ENCODE measurements around the gene RHOD.

RHOD gene

DNA sequence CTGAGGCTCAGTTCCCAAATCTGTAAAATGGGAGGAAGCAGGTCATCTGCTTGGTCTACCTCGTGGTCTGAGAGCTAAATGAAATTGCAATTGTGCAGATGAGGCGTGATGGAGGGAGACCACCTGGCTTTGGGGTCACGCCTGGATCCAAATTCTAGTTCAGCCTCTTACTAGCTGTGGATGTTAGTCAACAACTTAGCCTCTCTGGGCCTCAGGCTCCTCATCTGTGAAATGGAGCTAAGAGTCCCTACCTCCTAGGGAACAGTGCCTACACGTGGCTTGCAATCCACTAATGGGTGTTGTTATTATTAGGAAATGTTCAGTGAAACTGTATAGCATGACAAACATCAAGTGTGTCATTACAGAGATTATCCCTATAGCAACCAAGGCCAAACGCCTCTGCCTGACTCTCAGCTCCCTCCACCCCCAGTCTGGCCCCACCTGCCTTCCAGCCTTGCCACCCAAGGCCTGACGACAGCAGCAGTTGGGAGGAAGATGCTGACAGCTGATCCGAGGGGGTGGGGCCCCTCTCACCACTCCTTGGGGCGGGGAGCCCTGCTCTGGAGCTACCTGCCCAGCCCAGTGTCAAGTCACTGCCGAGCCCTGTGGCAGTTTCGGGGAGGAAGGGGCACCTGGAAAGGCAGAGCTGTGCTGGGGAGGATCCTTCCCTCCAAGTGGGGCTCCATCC lies 1.7 kb upstream of the RHOD start:
- no peak for DNase-seq (ENCODE audit: low spot score in 2 of 2)
- Mint-ChIP-seq H3K27me3 (no peaks in the 10 kb centered on the region), H3K9me3 (no peaks in the 10 kb centered on the region), H3K36me3 (ENCODE audit: insufficient read depth) (peaks cover 6% of the 10 kb centered on the region), H3K27ac (ENCODE audit: low read depth) (no peak overlapping the region), H3K4me3 (no peak overlapping the region), H3K4me1 (peaks cover 8% of the 10 kb centered on the region)
- ATAC-seq (replicated peaks; ENCODE audit: extremely low read depth, poor library complexity, severe bottlenecking): no peak

- no peak for ATAC-seq (replicated peaks; ENCODE audit: extremely low read depth, poor library complexity, severe bottlenecking)
- Mint-ChIP-seq H3K27ac (ENCODE audit: low read depth) (no peak overlapping the region), H3K36me3 (ENCODE audit: insufficient read depth) (peaks cover 6% of the 10 kb centered on the region), H3K4me3 (no peak overlapping the region), H3K27me3 (no peaks in the 10 kb centered on the region), H3K4me1 (peaks cover 8% of the 10 kb centered on the region), H3K9me3 (no peaks in the 10 kb centered on the region)
- no peak for DNase-seq (ENCODE audit: low spot score in 2 of 2)
Observed at GRCh38 chr11:67055812-67056211, 835 bp upstream of the RHOD start.

GRCh38 chr11:67057205-67057672 lies 592 bp downstream of the RHOD start:
- no peak for DNase-seq (ENCODE audit: low spot score in 2 of 2)
- Mint-ChIP-seq H3K36me3 (ENCODE audit: insufficient read depth) (peaks cover 3% of the 10 kb centered on the region), H3K4me3 (peak overlapping the region; percentile 25), H3K27me3 (no peaks in the 10 kb centered on the region), H3K4me1 (peaks cover 8% of the 10 kb centered on the region), H3K9me3 (no peaks in the 10 kb centered on the region), H3K27ac (ENCODE audit: low read depth) (no peak overlapping the region)
- no peak for ATAC-seq (replicated peaks; ENCODE audit: extremely low read depth, poor library complexity, severe bottlenecking)

- Mint-ChIP-seq H3K27me3 (no peaks in the 10 kb centered on the region), H3K27ac (ENCODE audit: low read depth) (no peak overlapping the region), H3K36me3 (ENCODE audit: insufficient read depth) (peaks cover 3% of the 10 kb centered on the region), H3K4me3 (no peak overlapping the region), H3K4me1 (peaks cover 8% of the 10 kb centered on the region), H3K9me3 (no peaks in the 10 kb centered on the region)
- no peak for ATAC-seq (replicated peaks; ENCODE audit: extremely low read depth, poor library complexity, severe bottlenecking)
- DNase-seq (ENCODE audit: low spot score in 2 of 2): no peak
Observed at GRCh38 chr11:67058506-67058905, 1.9 kb downstream of the RHOD start.

- Mint-ChIP-seq H3K27ac (ENCODE audit: low read depth) (no peak overlapping the region), H3K27me3 (no peaks in the 10 kb centered on the region), H3K9me3 (no peaks in the 10 kb centered on the region), H3K4me1 (peaks cover 8% of the 10 kb centered on the region), H3K4me3 (no peak overlapping the region), H3K36me3 (ENCODE audit: insufficient read depth) (peaks cover 2% of the 10 kb centered on the region)
- ATAC-seq (replicated peaks; ENCODE audit: extremely low read depth, poor library complexity, severe bottlenecking) (no peak), DNase-seq (ENCODE audit: low spot score in 2 of 2) (no peak)
Observed at GRCh38 chr11:67059671-67060070, 3.0 kb downstream of the RHOD start.

DNA sequence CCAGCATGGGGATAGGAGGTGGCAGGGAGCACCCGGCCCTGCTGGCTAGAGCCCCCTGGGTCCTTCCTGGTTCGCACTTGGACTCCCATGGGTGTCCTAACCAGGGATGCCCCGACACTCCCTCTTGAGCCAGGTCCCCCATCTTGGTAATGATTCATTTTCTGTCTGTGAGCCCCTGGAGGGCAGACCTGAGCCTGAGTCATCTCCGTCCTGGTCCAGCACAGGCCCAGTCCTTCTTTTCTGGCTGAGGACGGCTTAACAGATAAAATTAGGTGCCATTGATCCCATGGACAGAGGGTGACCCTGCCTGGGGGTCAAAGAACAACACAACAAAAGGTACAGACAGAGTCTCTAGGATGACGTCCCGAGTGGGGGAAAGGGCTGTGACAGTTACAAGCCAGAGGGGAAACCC lies 3.5 kb downstream of the RHOD start:
- no peaks in the 10 kb centered on the region for H3K27me3 Mint-ChIP-seq

DNA sequence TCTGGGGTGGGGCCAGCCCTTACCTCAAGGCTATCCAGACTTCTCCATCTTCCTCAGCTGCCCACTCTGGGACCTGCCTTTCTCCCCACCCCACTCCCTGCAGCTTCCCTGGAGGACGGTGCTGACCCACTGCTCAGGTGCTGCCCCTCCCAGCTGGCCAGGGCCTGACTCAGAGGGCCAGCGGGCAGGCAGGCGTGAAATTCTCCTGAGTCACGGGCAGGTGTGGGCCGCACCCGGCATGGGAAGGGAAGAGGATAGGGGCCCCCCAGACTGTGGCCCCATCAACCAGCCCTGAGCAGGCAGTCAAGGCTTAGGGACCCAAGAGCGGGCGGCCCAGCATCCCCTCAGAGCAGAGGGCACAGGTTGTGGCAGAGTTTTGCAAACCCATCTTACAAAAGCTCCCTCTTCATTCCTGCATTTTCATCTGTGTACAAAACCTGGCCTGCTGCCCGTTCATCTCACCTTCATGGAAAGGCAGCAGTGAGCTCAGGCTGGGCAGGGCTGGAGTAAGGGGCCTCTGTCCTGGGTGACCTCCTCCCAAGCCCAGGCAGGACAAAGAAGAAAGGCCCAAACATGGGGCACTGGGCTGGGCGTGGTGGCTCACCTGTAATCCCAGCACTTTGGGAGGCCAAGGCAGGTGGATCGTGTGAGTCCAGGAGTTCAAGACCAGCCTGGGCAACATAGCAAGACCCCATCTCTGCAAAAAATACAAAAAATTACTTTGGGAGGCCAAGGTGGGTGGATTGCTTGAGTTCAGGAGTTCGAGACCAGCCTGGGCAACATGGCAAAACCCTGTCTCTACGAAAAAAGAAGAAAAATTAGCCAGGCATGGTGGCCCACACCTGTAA lies 6.1 kb downstream of the RHOD start:
- H3K27ac Mint-ChIP-seq (ENCODE audit: low read depth): no peak overlapping the region

More for the DNA sequence above, 3.5 kb downstream of the RHOD start:
- Mint-ChIP-seq H3K9me3 (no peaks in the 10 kb centered on the region), H3K4me1 (peaks cover 8% of the 10 kb centered on the region), H3K27ac (ENCODE audit: low read depth) (no peak overlapping the region), H3K4me3 (no peak overlapping the region), H3K36me3 (ENCODE audit: insufficient read depth) (peaks cover 1% of the 10 kb centered on the region)
- ATAC-seq (replicated peaks; ENCODE audit: extremely low read depth, poor library complexity, severe bottlenecking) (no peak), DNase-seq (ENCODE audit: low spot score in 2 of 2) (no peak)

DNA sequence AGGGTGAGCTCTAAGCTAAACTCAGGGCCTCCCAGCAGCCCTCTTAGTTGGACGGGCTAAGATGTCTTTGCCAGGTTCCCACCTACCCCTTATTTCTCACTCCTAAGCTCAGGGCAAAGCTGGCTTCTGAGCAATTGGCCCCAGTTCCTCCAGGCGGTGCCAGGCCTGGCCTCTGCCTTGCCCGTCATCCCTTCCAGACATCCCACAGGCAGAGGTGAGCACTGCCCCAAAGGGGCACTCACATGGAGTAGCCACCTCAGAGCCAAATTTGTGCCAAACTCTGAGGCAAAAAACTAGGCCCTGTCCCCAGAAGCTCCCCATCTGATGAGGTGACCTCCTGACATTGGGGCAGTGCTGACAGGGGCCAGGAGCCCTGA lies 9.7 kb downstream of the RHOD start:
- no peaks in the 10 kb centered on the region for H3K4me1 Mint-ChIP-seq
- no peaks in the 10 kb centered on the region for H3K9me3 Mint-ChIP-seq
- H3K36me3 Mint-ChIP-seq (ENCODE audit: insufficient read depth): peaks cover 2% of the 10 kb centered on the region
- H3K4me3 Mint-ChIP-seq: no peak overlapping the region
- ATAC-seq (replicated peaks; ENCODE audit: extremely low read depth, poor library complexity, severe bottlenecking) (no peak), DNase-seq (ENCODE audit: low spot score in 2 of 2) (no peak)
- no peak overlapping the region for H3K27ac Mint-ChIP-seq (ENCODE audit: low read depth)
- H3K27me3 Mint-ChIP-seq: no peaks in the 10 kb centered on the region

More for the DNA sequence above, 6.1 kb downstream of the RHOD start:
- H3K4me1 Mint-ChIP-seq: no peaks in the 10 kb centered on the region
- H3K9me3 Mint-ChIP-seq: no peaks in the 10 kb centered on the region
- H3K27me3 Mint-ChIP-seq: no peaks in the 10 kb centered on the region
- ATAC-seq (replicated peaks; ENCODE audit: extremely low read depth, poor library complexity, severe bottlenecking) (no peak), DNase-seq (ENCODE audit: low spot score in 2 of 2) (no peak)
- no peak overlapping the region for H3K4me3 Mint-ChIP-seq
- peaks cover 2% of the 10 kb centered on the region for H3K36me3 Mint-ChIP-seq (ENCODE audit: insufficient read depth)

DNA sequence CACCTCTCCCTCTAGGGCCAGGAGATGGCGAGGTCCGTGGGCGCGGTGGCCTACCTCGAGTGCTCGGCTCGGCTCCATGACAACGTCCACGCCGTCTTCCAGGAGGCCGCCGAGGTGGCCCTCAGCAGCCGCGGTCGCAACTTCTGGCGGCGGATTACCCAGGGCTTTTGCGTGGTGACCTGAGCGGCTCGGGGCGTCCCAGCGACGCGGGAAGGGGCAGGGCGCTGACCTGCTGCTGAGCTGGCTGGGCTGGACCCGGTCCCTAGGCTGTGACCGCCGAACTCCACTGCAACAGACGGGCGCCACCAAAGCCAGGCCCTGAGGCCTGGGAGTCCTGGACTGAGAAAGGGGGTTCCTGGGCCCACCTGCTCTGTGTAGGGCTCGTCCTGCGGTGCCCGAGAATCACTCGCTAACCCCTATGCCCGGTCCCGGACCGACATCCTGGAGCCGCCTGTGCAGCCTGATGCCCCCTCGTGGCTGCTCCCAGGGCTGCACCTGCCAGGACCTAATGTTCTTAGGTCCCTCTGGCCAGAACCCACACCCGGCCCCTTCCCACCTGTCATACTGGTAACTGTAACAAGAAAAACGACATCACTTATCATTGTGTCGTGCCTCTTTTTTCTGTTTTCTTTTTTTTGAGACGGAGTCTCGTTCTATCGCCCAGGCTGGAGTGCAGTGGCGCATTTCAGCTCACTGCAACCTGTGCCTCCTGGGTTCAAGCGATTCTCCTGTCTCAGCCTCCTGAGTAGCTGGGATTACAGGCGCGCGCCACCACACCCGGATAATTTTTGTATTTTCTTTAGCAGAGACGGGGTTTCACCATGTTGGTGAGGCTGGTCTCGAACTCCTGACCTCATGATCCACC lies 15.0 kb downstream of the RHOD start:
- Mint-ChIP-seq H3K4me3 (peak overlapping the region; percentile 43), H3K9me3 (no peaks in the 10 kb centered on the region), H3K4me1 (no peaks in the 10 kb centered on the region), H3K36me3 (ENCODE audit: insufficient read depth) (peaks cover 2% of the 10 kb centered on the region), H3K27me3 (no peaks in the 10 kb centered on the region), H3K27ac (ENCODE audit: low read depth) (no peak overlapping the region)
- ATAC-seq (replicated peaks; ENCODE audit: extremely low read depth, poor library complexity, severe bottlenecking): peak; percentile 67
- DNase-seq (ENCODE audit: low spot score in 2 of 2): peak; percentile 50 to 58

GRCh38 chr11:67072295-67072694 lies 15.6 kb downstream of the RHOD start:
- H3K27me3 Mint-ChIP-seq: no peaks in the 10 kb centered on the region

GRCh38 chr11:67073908-67074307 lies 17.3 kb downstream of the RHOD start:
- no peak for DNase-seq (ENCODE audit: low spot score in 2 of 2)
- Mint-ChIP-seq H3K4me1 (no peaks in the 10 kb centered on the region), H3K27ac (ENCODE audit: low read depth) (no peak overlapping the region), H3K27me3 (no peaks in the 10 kb centered on the region), H3K36me3 (ENCODE audit: insufficient read depth) (peaks cover 2% of the 10 kb centered on the region), H3K4me3 (no peak overlapping the region), H3K9me3 (no peaks in the 10 kb centered on the region)
- no peak for ATAC-seq (replicated peaks; ENCODE audit: extremely low read depth, poor library complexity, severe bottlenecking)

More at GRCh38 chr11:67072295-67072694, 15.6 kb downstream of the RHOD start:
- Mint-ChIP-seq H3K4me3 (no peak overlapping the region), H3K9me3 (no peaks in the 10 kb centered on the region), H3K36me3 (ENCODE audit: insufficient read depth) (peaks cover 2% of the 10 kb centered on the region), H3K4me1 (no peaks in the 10 kb centered on the region), H3K27ac (ENCODE audit: low read depth) (no peak overlapping the region)
- ATAC-seq (replicated peaks; ENCODE audit: extremely low read depth, poor library complexity, severe bottlenecking) (no peak), DNase-seq (ENCODE audit: low spot score in 2 of 2) (no peak)

- no peaks in the 10 kb centered on the region for H3K27me3 Mint-ChIP-seq
- DNase-seq (ENCODE audit: low spot score in 2 of 2): no peak
- no peaks in the 10 kb centered on the region for H3K9me3 Mint-ChIP-seq
- H3K4me3 Mint-ChIP-seq: no peak overlapping the region
- H3K27ac Mint-ChIP-seq (ENCODE audit: low read depth): no peak overlapping the region
- no peaks in the 10 kb centered on the region for H3K4me1 Mint-ChIP-seq
- ATAC-seq (replicated peaks; ENCODE audit: extremely low read depth, poor library complexity, severe bottlenecking): no peak
- H3K36me3 Mint-ChIP-seq (ENCODE audit: insufficient read depth): peaks cover 2% of the 10 kb centered on the region
Observed at GRCh38 chr11:67076202-67076601, 19.6 kb downstream of the RHOD start.

All from central memory CD8-positive, alpha-beta T cell (primary cell).